ENCODE data around the gene WDR3.

DNA sequence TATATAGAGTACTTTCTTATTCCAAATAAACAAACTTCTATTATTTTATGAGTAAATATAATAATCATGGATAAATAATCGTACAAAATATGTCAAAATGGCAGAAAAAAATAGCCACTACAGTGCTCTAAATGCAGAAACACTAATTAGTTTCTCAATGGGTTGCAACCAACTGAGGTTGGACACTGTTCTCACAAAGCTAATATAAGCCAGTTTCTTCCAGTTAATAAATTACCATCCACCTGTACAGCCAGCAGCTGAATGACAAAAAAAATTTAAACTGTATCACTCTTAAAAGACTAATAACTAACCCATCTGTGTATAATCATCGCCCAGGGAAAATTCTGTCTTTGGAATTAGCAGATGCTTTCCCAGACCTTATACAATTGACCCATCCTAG lies 37.0 kb upstream of the WDR3 start:
- TF ChIP-seq EP300 (IDR thresholded peaks at IDR 0.05; ENCODE audit: borderline replicate concordance) (no peak), TAF1 (IDR thresholded peaks at IDR 0.05; ENCODE audit: low read depth) (no peak), RAD21 (IDR thresholded peaks at IDR 0.05; ENCODE audit: low read depth) (no peak), TEAD4 (IDR thresholded peaks at IDR 0.05) (no peak), FOXM1 (IDR thresholded peaks at IDR 0.05; ENCODE audit: borderline replicate concordance, low read depth) (no peak), NFIC (IDR thresholded peaks at IDR 0.05) (no peak)
- TF ChIP-seq, protein P1, sequence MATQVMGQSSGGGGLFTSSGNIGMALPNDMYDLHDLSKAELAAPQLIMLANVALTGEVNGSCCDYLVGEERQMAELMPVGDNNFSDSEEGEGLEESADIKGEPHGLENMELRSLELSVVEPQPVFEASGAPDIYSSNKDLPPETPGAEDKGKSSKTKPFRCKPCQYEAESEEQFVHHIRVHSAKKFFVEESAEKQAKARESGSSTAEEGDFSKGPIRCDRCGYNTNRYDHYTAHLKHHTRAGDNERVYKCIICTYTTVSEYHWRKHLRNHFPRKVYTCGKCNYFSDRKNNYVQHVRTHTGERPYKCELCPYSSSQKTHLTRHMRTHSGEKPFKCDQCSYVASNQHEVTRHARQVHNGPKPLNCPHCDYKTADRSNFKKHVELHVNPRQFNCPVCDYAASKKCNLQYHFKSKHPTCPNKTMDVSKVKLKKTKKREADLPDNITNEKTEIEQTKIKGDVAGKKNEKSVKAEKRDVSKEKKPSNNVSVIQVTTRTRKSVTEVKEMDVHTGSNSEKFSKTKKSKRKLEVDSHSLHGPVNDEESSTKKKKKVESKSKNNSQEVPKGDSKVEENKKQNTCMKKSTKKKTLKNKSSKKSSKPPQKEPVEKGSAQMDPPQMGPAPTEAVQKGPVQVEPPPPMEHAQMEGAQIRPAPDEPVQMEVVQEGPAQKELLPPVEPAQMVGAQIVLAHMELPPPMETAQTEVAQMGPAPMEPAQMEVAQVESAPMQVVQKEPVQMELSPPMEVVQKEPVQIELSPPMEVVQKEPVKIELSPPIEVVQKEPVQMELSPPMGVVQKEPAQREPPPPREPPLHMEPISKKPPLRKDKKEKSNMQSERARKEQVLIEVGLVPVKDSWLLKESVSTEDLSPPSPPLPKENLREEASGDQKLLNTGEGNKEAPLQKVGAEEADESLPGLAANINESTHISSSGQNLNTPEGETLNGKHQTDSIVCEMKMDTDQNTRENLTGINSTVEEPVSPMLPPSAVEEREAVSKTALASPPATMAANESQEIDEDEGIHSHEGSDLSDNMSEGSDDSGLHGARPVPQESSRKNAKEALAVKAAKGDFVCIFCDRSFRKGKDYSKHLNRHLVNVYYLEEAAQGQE (IDR thresholded peaks at IDR 0.05; ENCODE audit: low read depth) = no peak
- TF ChIP-seq, protein P2, sequence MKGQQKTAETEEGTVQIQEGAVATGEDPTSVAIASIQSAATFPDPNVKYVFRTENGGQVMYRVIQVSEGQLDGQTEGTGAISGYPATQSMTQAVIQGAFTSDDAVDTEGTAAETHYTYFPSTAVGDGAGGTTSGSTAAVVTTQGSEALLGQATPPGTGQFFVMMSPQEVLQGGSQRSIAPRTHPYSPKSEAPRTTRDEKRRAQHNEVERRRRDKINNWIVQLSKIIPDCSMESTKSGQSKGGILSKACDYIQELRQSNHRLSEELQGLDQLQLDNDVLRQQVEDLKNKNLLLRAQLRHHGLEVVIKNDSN (IDR thresholded peaks at IDR 0.05) = no peak
- TF ChIP-seq, protein P3, sequence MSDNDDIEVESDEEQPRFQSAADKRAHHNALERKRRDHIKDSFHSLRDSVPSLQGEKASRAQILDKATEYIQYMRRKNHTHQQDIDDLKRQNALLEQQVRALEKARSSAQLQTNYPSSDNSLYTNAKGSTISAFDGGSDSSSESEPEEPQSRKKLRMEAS (IDR thresholded peaks at IDR 0.05) = no peak
